H9 (cell line): Measurements from ENCODE around the gene GTF2E1. TPM values are rescaled to one million over a fixed set of nuclear protein-coding genes. Genes with fewer than 3 reads are reported as not detected.

Source experiments
- DNase-seq: peaks from one replicate; pipeline ENCODE4 v3.0.0-alpha.2; 2017
- H2AFZ ChIP-seq: one replicate; pipeline ENCODE4 v1.6.1; 2013; ENCODE audit warnings: mild to moderate bottlenecking, low read length, control low read depth, moderate library complexity
- H2AK5ac ChIP-seq: 2 replicates; pipeline ENCODE4 v1.6.1; 2013; ENCODE audit warnings: low read length, control low read depth, mixed read lengths; ENCODE audit not compliant: insufficient read length
- H2BK120ac ChIP-seq: one replicate; pipeline ENCODE4 v1.6.1; 2013; ENCODE audit warnings: low read depth, mild to moderate bottlenecking, low read length, control low read depth, inconsistent platforms; ENCODE audit not compliant: poor library complexity, severe bottlenecking
- H2BK12ac ChIP-seq: 2 replicates; pipeline ENCODE4 v1.6.1; 2013; ENCODE audit warnings: low read length, control low read depth, mixed read lengths, low read depth; ENCODE audit not compliant: insufficient read length
- H2BK15ac ChIP-seq: 2 replicates; pipeline ENCODE4 v1.6.1; 2013; ENCODE audit warnings: low read depth, low read length, control low read depth
- H2BK20ac ChIP-seq: one replicate; pipeline ENCODE4 v1.6.1; 2013; ENCODE audit warnings: low read depth, mild to moderate bottlenecking, low read length, control low read depth, inconsistent platforms; ENCODE audit not compliant: poor library complexity, severe bottlenecking
- H2BK5ac ChIP-seq: 2 replicates; pipeline ENCODE4 v1.6.1; 2013; ENCODE audit warnings: low read length, control low read depth, mixed read lengths; ENCODE audit not compliant: insufficient read length
- H3K14ac ChIP-seq: 2 replicates; pipeline ENCODE4 v1.6.1; 2013; ENCODE audit warnings: low read length, control low read depth; ENCODE audit not compliant: insufficient read depth
- H3K18ac ChIP-seq: 2 replicates; pipeline ENCODE4 v1.6.1; 2013; ENCODE audit warnings: low read depth, mild to moderate bottlenecking, mixed read lengths, low read length, control low read depth; ENCODE audit not compliant: insufficient read length
- H3K23ac ChIP-seq: 2 replicates; pipeline ENCODE4 v1.6.1; 2013; ENCODE audit warnings: low read length, control low read depth, mixed read lengths, low read depth; ENCODE audit not compliant: insufficient read length
- H3K23me2 ChIP-seq: 2 replicates; pipeline ENCODE4 v1.6.1; 2013; ENCODE audit warnings: low read depth, mild to moderate bottlenecking, mixed read lengths, low read length, control low read depth; ENCODE audit not compliant: insufficient read length, poor library complexity, severe bottlenecking
- H3K27ac ChIP-seq: 2 replicates; pipeline ENCODE4 v1.5.1; 2013; ENCODE audit warnings: low read length, control low read depth, mixed read lengths, low read depth; ENCODE audit not compliant: insufficient read length
- H3K27me3 ChIP-seq: 2 replicates; pipeline ENCODE4 v1.6.1; 2013; ENCODE audit warnings: low read length, control low read depth, inconsistent platforms; ENCODE audit not compliant: insufficient read depth
- H3K4ac ChIP-seq: 2 replicates; pipeline ENCODE4 v1.6.1; 2013; ENCODE audit warnings: low read depth, mild to moderate bottlenecking, control low read depth, inconsistent platforms, low read length, moderate library complexity
- H3K4me1 ChIP-seq: 2 replicates; pipeline ENCODE4 v1.6.1; 2013; ENCODE audit warnings: low read length, control low read depth, inconsistent platforms; ENCODE audit not compliant: insufficient read depth
- H3K4me2 ChIP-seq: 2 replicates; pipeline ENCODE4 v1.6.1; 2013; ENCODE audit warnings: low read length, control low read depth, mixed read lengths; ENCODE audit not compliant: insufficient read length, insufficient read depth
- H3K56ac ChIP-seq: 2 replicates; pipeline ENCODE4 v1.6.1; 2013; ENCODE audit warnings: low read depth, mild to moderate bottlenecking, mixed read lengths, low read length, control low read depth; ENCODE audit not compliant: insufficient read length
- H3K79me1 ChIP-seq: 2 replicates; pipeline ENCODE4 v1.6.1; 2013; ENCODE audit warnings: low read depth, mild to moderate bottlenecking, moderate library complexity, low read length, control low read depth, inconsistent platforms; ENCODE audit not compliant: insufficient read depth, poor library complexity, severe bottlenecking
- H3K79me2 ChIP-seq: 2 replicates; pipeline ENCODE4 v1.6.1; 2013; ENCODE audit warnings: low read length, control low read depth, inconsistent platforms; ENCODE audit not compliant: insufficient read depth
- H3K9ac ChIP-seq: 2 replicates; pipeline ENCODE4 v1.6.1; 2013; ENCODE audit warnings: low read length, control low read depth, mixed read lengths; ENCODE audit not compliant: insufficient read length; ENCODE audit errors: extremely low read depth
- H3K9me3 ChIP-seq: one replicate; pipeline ENCODE4 v1.6.1; 2013; ENCODE audit warnings: low read depth, low read length, inconsistent platforms; ENCODE audit not compliant: control insufficient read depth
- H3T11ph ChIP-seq: one replicate; pipeline ENCODE4 v1.6.1; 2013; ENCODE audit warnings: mild to moderate bottlenecking, low read length, control low read depth, inconsistent platforms
- H4K20me1 ChIP-seq: one replicate; pipeline ENCODE4 v1.6.1; 2013; ENCODE audit not compliant: control insufficient read depth, insufficient read length, insufficient read depth
- H4K5ac ChIP-seq: 2 replicates; pipeline ENCODE4 v1.6.1; 2013; ENCODE audit warnings: low read depth, mild to moderate bottlenecking, mixed read lengths, low read length, control low read depth; ENCODE audit not compliant: insufficient read length
- H4K8ac ChIP-seq: replicated peaks from 2 replicates; pipeline ENCODE4 v1.6.1; 2013; ENCODE audit warnings: low read length, control low read depth, mixed read lengths, low read depth; ENCODE audit not compliant: insufficient read length
- H4K91ac ChIP-seq: 2 replicates; pipeline ENCODE4 v1.6.1; 2013; ENCODE audit warnings: low read depth, mild to moderate bottlenecking, moderate library complexity, mixed read lengths, low read length, control low read depth; ENCODE audit not compliant: insufficient read length
- H3K27ac Mint-ChIP-seq, 3 experiments: 2 replicates in 2 of 3; 3 replicates in 1 of 3; pipeline ENCODE4 v1.8.0; 2020 to 2021; ENCODE audit warnings: mixed read lengths in 3 of 3, mild to moderate bottlenecking in 1 of 3, moderate library complexity in 1 of 3
- H3K27me3 Mint-ChIP-seq: 2 replicates; pipeline ENCODE4 v1.8.0; 2021; ENCODE audit warnings: low read depth, mild to moderate bottlenecking, moderate library complexity, mixed read lengths
- H3K36me3 Mint-ChIP-seq, 3 experiments: 2 replicates in 2 of 3; 3 replicates in 1 of 3; pipeline ENCODE4 v1.8.0; 2020 to 2021; ENCODE audit warnings: low read depth in 3 of 3, mixed read lengths in 3 of 3; ENCODE audit not compliant: insufficient read depth in 1 of 3
- H3K4me1 Mint-ChIP-seq, 2 experiments: 2 replicates each; pipeline ENCODE4 v1.8.0; 2020; ENCODE audit warnings: mixed read lengths in 2 of 2
- H3K4me3 Mint-ChIP-seq, 2 experiments: 2 replicates in 1 of 2; 3 replicates in 1 of 2; pipeline ENCODE4 v1.8.0; 2020 to 2021; ENCODE audit warnings: mild to moderate bottlenecking in 2 of 2, mixed read lengths in 2 of 2, moderate library complexity in 1 of 2
- H3K9me3 Mint-ChIP-seq, 2 experiments: 2 replicates in 1 of 2; 3 replicates in 1 of 2; pipeline ENCODE4 v1.8.0; 2020; ENCODE audit warnings: mild to moderate bottlenecking in 2 of 2, mixed read lengths in 2 of 2, moderate library complexity in 1 of 2
- CTCF ChIP-seq: fragments of 200-600 bp; sonication (generic); conservative IDR thresholded peaks from 3 replicates; pipeline ENCODE4 v1.8.0; 2021; ENCODE audit warnings: antibody characterized with exemption, mild to moderate bottlenecking
- WGBS: extraction: QIAGEN DNeasy Blood & Tissue Kit; methylation state at CpG from one replicate; pipeline ENCODE4 v1.1.7; 2013; ENCODE audit warnings: missing lambda C conversion rate, low lambda C conversion rate, mixed read lengths; ENCODE audit not compliant: insufficient read length; ENCODE audit errors: extremely low coverage; 5-methylcytosine and 5-hydroxymethylcytosine counted together
- total RNA-seq: library from RNA; stranded (reverse); gene quantifications from 2 replicates; pipeline ENCODE4 v1.2.1, GENCODE V29; 2021

GTF2E1 gene
- total RNA-seq, 1 experiment from 2014 or later: 88.8 TPM

- Histone ChIP-seq H3K23ac (no peak overlapping the region), H3K79me2 (no peaks in the 10 kb centered on the region), H3K9ac (no peak overlapping the region), H2BK12ac (no peak overlapping the region), H4K8ac (no peak overlapping the region), H2BK120ac (no peak overlapping the region), H3K56ac (no peak overlapping the region), H3K79me1 (no peaks in the 10 kb centered on the region), H3K4ac (no peak overlapping the region), H3K27ac (no peak overlapping the region), H2BK15ac (no peak overlapping the region), H2AK5ac (no peak overlapping the region), H3K18ac (no peak overlapping the region), H3K27me3 (no peaks in the 10 kb centered on the region; the same call in 1 of the 2 replicates), H4K91ac (no peak overlapping the region), H2BK20ac (no peak overlapping the region), H2AFZ (no peak overlapping the region), H4K5ac (no peak overlapping the region), H3T11ph (no peak overlapping the region), H3K14ac (no peak overlapping the region), H3K4me1 (no peaks in the 10 kb centered on the region), H3K4me2 (no peak overlapping the region), H3K9me3 (no peaks in the 10 kb centered on the region), H3K23me2 (no peaks in the 10 kb centered on the region), H4K20me1 (no peaks in the 10 kb centered on the region), H2BK5ac (no peak overlapping the region)
- no peak for TF ChIP-seq CTCF
- no CpG with 5 or more reads among the region's 5 CpGs for WGBS
- Mint-ChIP-seq H3K9me3 (peaks cover 3 to 4% of the 10 kb centered on the region in 2 experiments; a peak in 2 of 5 replicates), H3K4me3 (no peak overlapping the region), H3K4me1 (0 out of 4 replicates have a peak, but pooled peaks cover 0 to 2% of the 10 kb centered on the region in 2 experiments), H3K27me3 (no peaks in the 10 kb centered on the region), H3K36me3 (peaks cover 7 to 19% (median 18%) of the 10 kb centered on the region in 3 experiments; a peak in 6 of 7 replicates), H3K27ac (no peak overlapping the region)
- no peak for DNase-seq
Observed at GRCh38 chr3:120705884-120706582, 36.5 kb upstream of the GTF2E1 start.
